NCI-H1417 (cell line): ENCODE measurements around the gene KCNA10.
A peak's percentile ranks its signal among the peaks of the same experiment; 100 is the strongest.

Experiments
- DNase-seq, 3 experiments: peaks; one replicate each; lab custom pipeline; 2025; lab: John Stamatoyannopoulos, UW

Gene KCNA10

GRCh38 chr1:110519125-110519810 lies at the start of gene KCNA10:
Gene KCNA10, minus strand, starts transcription at chr1:110519175. Its CDS starts 388 bp downstream, at chr1:110518787.
- DNase-seq, result no peak

- no peak for DNase-seq
These were observed 47.9 kb upstream of the KCNA10 start for GRCh38 chr1:110566836-110567235.

- DNase-seq, result no peak
These were observed 46.6 kb upstream of the KCNA10 start for GRCh38 chr1:110565565-110565964.

GRCh38 chr1:110563089-110563488 lies 44.1 kb upstream of the KCNA10 start:
- no peak for DNase-seq

GRCh38 chr1:110561596-110561995 lies 42.6 kb upstream of the KCNA10 start:
- DNase-seq, result no peak

GRCh38 chr1:110559157-110559556 lies 40.2 kb upstream of the KCNA10 start:
- no peak for DNase-seq

- DNase-seq, result no peak
These were observed 38.5 kb upstream of the KCNA10 start for GRCh38 chr1:110557481-110557880.

- DNase-seq, result no peak
These were observed 37.5 kb upstream of the KCNA10 start for GRCh38 chr1:110556471-110556807.

GRCh38 chr1:110555807-110556470 lies 37.0 kb upstream of the KCNA10 start:
- peak in 1 of 3 experiments; percentile 9 for DNase-seq

GRCh38 chr1:110554871-110555801 lies 36.2 kb upstream of the KCNA10 start:
- peak in 2 of 3 experiments; percentile 42 to 59 for DNase-seq

- no peak for DNase-seq
These were observed 32.4 kb upstream of the KCNA10 start for GRCh38 chr1:110551278-110551809.

GRCh38 chr1:110549831-110550230 lies 30.9 kb upstream of the KCNA10 start:
- no peak for DNase-seq

GRCh38 chr1:110548381-110548780 lies 29.4 kb upstream of the KCNA10 start:
- peak in 2 of 3 experiments; percentile 20 to 57 for DNase-seq

GRCh38 chr1:110547017-110547416 lies 28.0 kb upstream of the KCNA10 start:
- no peak for DNase-seq

- DNase-seq, result no peak
These were observed 26.5 kb upstream of the KCNA10 start for GRCh38 chr1:110545492-110545891.

GRCh38 chr1:110544753-110545152 lies 25.8 kb upstream of the KCNA10 start:
- DNase-seq, result no peak

GRCh38 chr1:110542725-110543124 lies 23.8 kb upstream of the KCNA10 start:
- no peak for DNase-seq

- no peak for DNase-seq
These were observed 23.0 kb upstream of the KCNA10 start for GRCh38 chr1:110541906-110542395.

GRCh38 chr1:110540891-110541685 lies 22.1 kb upstream of the KCNA10 start:
- no peak for DNase-seq

- DNase-seq, result no peak
These were observed 19.9 kb upstream of the KCNA10 start for GRCh38 chr1:110538921-110539320.

- DNase-seq, result peak in 2 of 3 experiments; percentile 45 to 70
These were observed 19.1 kb upstream of the KCNA10 start for GRCh38 chr1:110538075-110538474.
